Uterus (tissue), 4 donors: Measurements from ENCODE around the gene HAGH. TPM values are rescaled to one million over a fixed set of nuclear protein-coding genes. Genes with fewer than 3 reads are reported as not detected.

Experiments used
- DNase-seq, 2 donors: peaks; one replicate each; pipeline ENCODE4 v3.0.0-alpha.2; 2019 to 2020
- H3K27ac ChIP-seq, 2 donors: fragments of 200-600 bp; sonication (generic); 1 replicate in 1 of 2; 2 replicates in 1 of 2; pipeline ENCODE4 v1.5.1; 2016 to 2018
- H3K27me3 ChIP-seq, 2 donors: fragments of 200-600 bp; sonication (generic); one replicate each; pipeline ENCODE4 v1.5.1; 2018 to 2019; ENCODE audit warnings: control low read depth in 1 of 2
- H3K36me3 ChIP-seq, 2 donors: fragments of 200-600 bp; sonication (generic); one replicate each; pipeline ENCODE4 v1.5.1; 2019; ENCODE audit warnings: control low read depth in 1 of 2
- H3K4me1 ChIP-seq, 2 donors: fragments of 200-600 bp; sonication (generic); one replicate each; pipeline ENCODE4 v1.5.1; 2018 to 2019; ENCODE audit warnings: control low read depth in 1 of 2
- H3K4me3 ChIP-seq, 2 donors: fragments of 200-600 bp; sonication (generic); 1 replicate in 1 of 2; 2 replicates in 1 of 2; pipeline ENCODE4 v1.5.1; 2018 to 2019; ENCODE audit warnings: mild to moderate bottlenecking in 1 of 2
- H3K9me3 ChIP-seq, 2 donors: fragments of 200-600 bp; sonication (generic); one replicate each; pipeline ENCODE4 v1.5.1; 2019; ENCODE audit warnings: control low read depth in 1 of 2
- POLR2A ChIP-seq, 2 donors: fragments of 450-650 bp; IDR thresholded peaks; one replicate each; pipeline ENCODE4 v1.6.1; 2016; ENCODE audit warnings: antibody characterized with exemption in 2 of 2, mild to moderate bottlenecking in 1 of 2, moderate library complexity in 1 of 2
- intact Hi-C: fragments of 100-400 bp; cut with DNase I; formaldehyde crosslinking; loops from one replicate; pipeline ENCODE4 v1.15.1; 2023; ENCODE audit warnings: low total_unique reads
- total RNA-seq, 4 donors: library from RNA; depleted of rRNA in 3 of 4; stranded (reverse); fragments of >200 nt in 3 of 4; gene quantifications; one replicate each; pipeline versions ENCODE4 v1.1.0 to v1.2.4, GENCODE V29; 2014 to 2023
- TF ChIP-seq, protein P1 (sequence below), 4 experiments: fragments of 200-600 bp in 2 of 4; fragments of 450-650 bp in 2 of 4; sonication (generic) in 2 of 4; IDR thresholded peaks; one replicate each; pipeline ENCODE4 v1.5.1; 2016 to 2019; ENCODE audit warnings: antibody characterized with exemption in 4 of 4, mild to moderate bottlenecking in 2 of 4, moderate library complexity in 1 of 4
- donor health status: DM: yes; HTN: yes; CAD: no.

HAGH gene
- total RNA-seq, 4 donors from 2014 or later, result 22.9 to 75.3 (median 34.0) TPM

DNA sequence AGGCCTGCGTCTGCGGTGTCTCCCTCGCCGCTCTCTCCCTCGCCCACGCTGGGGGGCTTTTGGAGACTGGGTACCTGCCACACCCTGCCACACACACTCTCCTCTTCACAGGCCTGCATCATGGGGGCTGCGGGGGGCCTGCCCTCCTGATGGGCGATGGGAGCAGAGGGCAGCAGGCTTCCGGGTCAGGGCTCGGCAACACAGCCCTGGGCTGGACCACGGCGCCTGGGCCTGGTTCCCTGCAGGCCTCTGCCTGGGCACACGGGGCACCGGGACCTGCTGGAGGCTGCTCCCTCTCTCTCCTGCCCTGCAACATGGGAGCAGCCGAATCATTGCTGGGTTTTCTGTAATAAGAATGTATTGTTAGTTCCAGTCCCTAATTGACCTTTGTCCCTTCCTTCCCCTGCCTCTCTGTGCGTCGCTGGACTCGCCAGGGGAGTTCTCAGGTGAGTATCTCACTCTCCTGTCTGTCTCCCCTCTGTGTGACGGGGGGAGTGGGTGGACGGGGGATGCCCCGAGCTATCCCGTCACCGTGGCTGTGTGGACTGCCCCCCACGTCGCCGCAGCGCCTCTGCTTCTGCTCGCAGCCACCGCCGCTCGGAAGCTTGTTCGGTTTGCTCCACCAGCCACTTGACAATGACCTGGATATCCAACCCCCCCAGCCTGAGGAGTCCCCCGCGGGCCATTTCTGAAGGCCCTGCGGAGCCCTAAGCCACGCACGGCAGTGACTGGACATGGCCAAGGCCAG is 68.7 kb downstream of the HAGH start:
- H3K36me3 ChIP-seq, result no peaks in the 10 kb centered on the region
- no peak for DNase-seq
- no peaks in the 10 kb centered on the region for H3K27me3 ChIP-seq
- TF ChIP-seq, protein P1, sequence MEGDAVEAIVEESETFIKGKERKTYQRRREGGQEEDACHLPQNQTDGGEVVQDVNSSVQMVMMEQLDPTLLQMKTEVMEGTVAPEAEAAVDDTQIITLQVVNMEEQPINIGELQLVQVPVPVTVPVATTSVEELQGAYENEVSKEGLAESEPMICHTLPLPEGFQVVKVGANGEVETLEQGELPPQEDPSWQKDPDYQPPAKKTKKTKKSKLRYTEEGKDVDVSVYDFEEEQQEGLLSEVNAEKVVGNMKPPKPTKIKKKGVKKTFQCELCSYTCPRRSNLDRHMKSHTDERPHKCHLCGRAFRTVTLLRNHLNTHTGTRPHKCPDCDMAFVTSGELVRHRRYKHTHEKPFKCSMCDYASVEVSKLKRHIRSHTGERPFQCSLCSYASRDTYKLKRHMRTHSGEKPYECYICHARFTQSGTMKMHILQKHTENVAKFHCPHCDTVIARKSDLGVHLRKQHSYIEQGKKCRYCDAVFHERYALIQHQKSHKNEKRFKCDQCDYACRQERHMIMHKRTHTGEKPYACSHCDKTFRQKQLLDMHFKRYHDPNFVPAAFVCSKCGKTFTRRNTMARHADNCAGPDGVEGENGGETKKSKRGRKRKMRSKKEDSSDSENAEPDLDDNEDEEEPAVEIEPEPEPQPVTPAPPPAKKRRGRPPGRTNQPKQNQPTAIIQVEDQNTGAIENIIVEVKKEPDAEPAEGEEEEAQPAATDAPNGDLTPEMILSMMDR (IDR thresholded peaks at IDR 0.05), result no peak
- no peak for TF ChIP-seq POLR2A (IDR thresholded peaks at IDR 0.05)
- H3K4me1 ChIP-seq, result no peaks in the 10 kb centered on the region
- intact Hi-C loops, result no loop called here
- H3K9me3 ChIP-seq, result no peaks in the 10 kb centered on the region
- no peak overlapping the region for H3K4me3 ChIP-seq
- H3K27ac ChIP-seq, result no peak overlapping the region

Other genes starting within 250 kb of the HAGH start
- gene IFT140, start 214.8 kb downstream of the HAGH start, total RNA-seq, result 10 to 100 TPM in 3 of 4 donors, 1 to 10 TPM in 1; 6.2 to 68.2 (median 34.1) TPM
- 10 to 100 TPM in 2 of 4 donors, 1 to 10 TPM in 2; 2.6 to 25.5 (median 8.6) TPM for gene CRAMP1, start 214.5 kb downstream of the HAGH start, total RNA-seq
- gene JPT2, start 148.5 kb downstream of the HAGH start, total RNA-seq, result 10 to 100 TPM; 10.6 to 59.0 (median 39.6) TPM
- 100 to 1,000 TPM in 1 of 4 donors, 10 to 100 TPM in 3; 17.4 to 113 (median 77.8) TPM for gene MAPK8IP3, start 120.6 kb downstream of the HAGH start, total RNA-seq
- gene NME3, start 55.3 kb downstream of the HAGH start, total RNA-seq, result 100 to 1,000 TPM in 1 of 4 donors, 10 to 100 TPM in 3; 35.3 to 208 (median 59.7) TPM
- 10 to 100 TPM in 2 of 4 donors, 1 to 10 TPM in 2; 2.6 to 28.2 (median 8.0) TPM for gene EME2, start 54.0 kb downstream of the HAGH start, total RNA-seq
- gene MRPS34, start 53.7 kb downstream of the HAGH start, total RNA-seq, result 100 to 1,000 TPM in 1 of 4 donors, 10 to 100 TPM in 3; 37.3 to 158 (median 52.5) TPM
- gene SPSB3, start 44.3 kb downstream of the HAGH start, total RNA-seq, result 10 to 100 TPM; 24.8 to 67.4 (median 55.8) TPM
- 10 to 100 TPM; 40.5 to 54.6 (median 47.2) TPM for gene NUBP2, start 43.9 kb downstream of the HAGH start, total RNA-seq
- 1 to 10 TPM in 1 of 4 donors, under 1 TPM in 1, not detected in 2; 0.49 to 1.2 TPM for gene IGFALS, start 33.1 kb downstream of the HAGH start, total RNA-seq
- gene FAHD1, start 381 bp upstream of the HAGH start, total RNA-seq, result 100 to 1,000 TPM in 1 of 4 donors, 10 to 100 TPM in 2, 1 to 10 TPM in 1; 3.5 to 115 (median 22.2) TPM
- gene MEIOB, start 45.3 kb upstream of the HAGH start, total RNA-seq, result under 1 TPM in 2 of 4 donors, not detected in 2; 0.48 to 0.76 TPM
- gene HS3ST6, start 91.6 kb upstream of the HAGH start, total RNA-seq, result not detected
- gene MSRB1, start 116.4 kb upstream of the HAGH start, total RNA-seq, result 10 to 100 TPM in 2 of 4 donors, 1 to 10 TPM in 2; 5.6 to 21.2 (median 11.9) TPM
- under 1 TPM in 1 of 4 donors, not detected in 3; 0.14 TPM for gene RPL3L, start 127.9 kb upstream of the HAGH start, total RNA-seq
- 100 to 1,000 TPM in 1 of 4 donors, 10 to 100 TPM in 3; 50.1 to 532 (median 78.0) TPM for gene NDUFB10, start 132.7 kb upstream of the HAGH start, total RNA-seq
- gene RPS2, start 138.0 kb upstream of the HAGH start, total RNA-seq, result 1,000 to 10,000 TPM in 3 of 4 donors, 100 to 1,000 TPM in 1; 982 to 2,205 (median 1,458) TPM
- gene RNF151, start 140.0 kb upstream of the HAGH start, total RNA-seq, result not detected
- 10 to 100 TPM in 3 of 4 donors, 1 to 10 TPM in 1; 4.1 to 46.6 (median 27.4) TPM for gene TBL3, start 145.2 kb upstream of the HAGH start, total RNA-seq
- gene NOXO1, start 154.6 kb upstream of the HAGH start, total RNA-seq, result 1 to 10 TPM in 1 of 4 donors, not detected in 3; 1.0 TPM
- 10 to 100 TPM in 1 of 4 donors, 1 to 10 TPM in 3; 2.6 to 20.8 (median 6.6) TPM for gene GFER, start 157.4 kb upstream of the HAGH start, total RNA-seq
- 1 to 10 TPM in 1 of 4 donors, not detected in 3; 1.5 TPM for gene SYNGR3, start 163.1 kb upstream of the HAGH start, total RNA-seq
- gene ZNF598, start 183.0 kb upstream of the HAGH start, total RNA-seq, result 10 to 100 TPM; 16.9 to 50.0 (median 34.6) TPM
- 1 to 10 TPM in 1 of 4 donors, not detected in 3; 1.5 TPM for gene NPW, start 193.0 kb upstream of the HAGH start, total RNA-seq
- 10 to 100 TPM; 10.3 to 97.1 (median 33.1) TPM for gene NHERF2, start 200.1 kb upstream of the HAGH start, total RNA-seq
- gene NTHL1, start 221.0 kb upstream of the HAGH start, total RNA-seq, result 10 to 100 TPM; 18.8 to 58.4 (median 27.6) TPM
- 100 to 1,000 TPM in 2 of 4 donors, 10 to 100 TPM in 2; 53.8 to 347 (median 131) TPM for gene TSC2, start 221.2 kb upstream of the HAGH start, total RNA-seq